T1000 (cell line): ENCODE measurements around the gene ZNF319.

ENCODE experiments used
- DNase-seq: peaks from one replicate; lab custom pipeline; 2025; ENCODE audit warnings: mixed read lengths; lab: John Stamatoyannopoulos, UW

ZNF319 gene

DNA sequence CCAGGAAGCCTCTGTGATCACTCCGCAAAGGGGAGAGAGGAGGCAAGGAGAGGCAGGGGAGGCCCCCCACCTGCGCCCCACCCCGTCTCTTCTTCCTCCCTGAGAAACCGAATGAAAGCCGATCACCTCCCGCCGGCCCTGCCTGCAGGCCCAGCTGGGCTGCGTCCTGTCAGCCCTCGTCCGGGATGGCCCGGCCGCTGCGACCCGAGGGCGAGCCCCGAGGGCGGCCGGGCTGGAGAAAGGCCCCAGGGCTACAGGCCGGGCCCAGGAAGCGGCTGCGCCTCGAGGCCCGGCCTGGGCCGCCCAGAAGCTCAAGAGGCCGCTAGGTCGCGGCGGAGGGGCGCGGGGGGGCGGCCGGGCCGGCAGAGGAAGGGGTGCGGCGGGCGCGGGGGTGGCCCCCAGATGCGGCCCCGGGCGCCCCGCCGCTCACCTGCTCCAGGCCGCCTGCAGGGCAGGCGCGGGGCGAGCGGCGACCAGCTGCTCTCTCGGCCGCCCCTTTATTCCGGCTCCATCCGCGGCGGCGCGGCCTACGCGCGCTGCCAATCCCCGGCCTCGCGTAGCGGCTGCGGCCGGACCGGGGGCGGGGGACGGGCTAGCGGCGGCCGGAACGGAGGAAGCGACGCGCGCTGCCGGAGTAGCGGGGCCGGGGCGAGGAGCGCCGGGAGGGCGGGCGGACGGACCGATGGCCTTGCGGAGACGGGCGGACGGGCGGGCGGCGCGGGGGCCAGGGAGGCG lies at the start of gene ZNF319:
Gene ZNF319, minus strand, starts transcription at position 702 of the 735 bp plus-strand sequence. CDS start 2,407 bp downstream, outside the sequence.
- no peak for DNase-seq

DNA sequence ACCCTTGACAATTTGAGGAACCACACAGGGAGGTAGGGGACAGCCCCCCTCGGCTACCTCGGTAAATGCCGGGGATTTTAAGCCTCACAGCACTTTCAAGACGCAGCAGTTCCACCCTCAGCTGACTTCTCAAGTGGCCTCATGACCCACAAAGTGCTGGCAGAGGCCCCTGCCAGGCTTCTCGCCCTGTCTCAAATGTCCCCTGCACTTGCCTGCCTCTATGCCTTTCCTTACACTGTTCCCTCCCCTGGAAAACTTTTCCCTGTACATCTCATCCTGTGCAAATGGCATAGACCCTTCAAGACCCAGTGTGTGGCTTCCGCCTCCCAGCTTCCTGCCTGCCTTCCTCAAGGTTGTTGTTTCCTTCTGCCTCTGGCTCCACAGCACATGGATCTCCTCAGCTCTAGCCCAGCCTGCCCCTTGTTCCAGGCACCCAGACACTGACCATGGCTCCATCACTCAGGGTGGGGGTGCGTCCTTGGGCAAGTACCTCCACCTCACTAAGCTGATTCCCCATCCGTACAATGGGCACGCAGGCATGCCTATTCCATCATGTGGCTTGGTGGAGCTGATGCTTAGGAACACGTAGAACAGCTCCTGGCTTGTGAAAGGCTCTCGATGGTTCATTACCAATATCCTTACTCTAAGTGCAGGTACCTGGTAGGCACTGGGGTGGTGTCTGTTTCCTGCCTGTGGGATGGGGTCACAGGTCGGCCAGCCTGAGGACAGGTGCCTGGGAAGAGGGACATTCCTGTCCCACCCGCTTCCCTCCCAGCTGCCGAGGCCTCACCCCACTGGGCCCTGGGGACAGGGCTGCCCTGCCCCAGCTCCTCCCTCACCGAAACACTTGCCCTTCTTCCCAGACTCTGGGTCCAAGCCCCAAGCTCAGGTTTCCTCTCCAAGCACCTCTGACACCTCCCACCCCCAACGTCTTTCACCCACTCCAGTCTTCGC lies 49.0 kb upstream of the ZNF319 start:
- no peak for DNase-seq

- no peak for DNase-seq
Measured at GRCh38 chr16:58048494-58049231, 48.2 kb upstream of the ZNF319 start.

DNA sequence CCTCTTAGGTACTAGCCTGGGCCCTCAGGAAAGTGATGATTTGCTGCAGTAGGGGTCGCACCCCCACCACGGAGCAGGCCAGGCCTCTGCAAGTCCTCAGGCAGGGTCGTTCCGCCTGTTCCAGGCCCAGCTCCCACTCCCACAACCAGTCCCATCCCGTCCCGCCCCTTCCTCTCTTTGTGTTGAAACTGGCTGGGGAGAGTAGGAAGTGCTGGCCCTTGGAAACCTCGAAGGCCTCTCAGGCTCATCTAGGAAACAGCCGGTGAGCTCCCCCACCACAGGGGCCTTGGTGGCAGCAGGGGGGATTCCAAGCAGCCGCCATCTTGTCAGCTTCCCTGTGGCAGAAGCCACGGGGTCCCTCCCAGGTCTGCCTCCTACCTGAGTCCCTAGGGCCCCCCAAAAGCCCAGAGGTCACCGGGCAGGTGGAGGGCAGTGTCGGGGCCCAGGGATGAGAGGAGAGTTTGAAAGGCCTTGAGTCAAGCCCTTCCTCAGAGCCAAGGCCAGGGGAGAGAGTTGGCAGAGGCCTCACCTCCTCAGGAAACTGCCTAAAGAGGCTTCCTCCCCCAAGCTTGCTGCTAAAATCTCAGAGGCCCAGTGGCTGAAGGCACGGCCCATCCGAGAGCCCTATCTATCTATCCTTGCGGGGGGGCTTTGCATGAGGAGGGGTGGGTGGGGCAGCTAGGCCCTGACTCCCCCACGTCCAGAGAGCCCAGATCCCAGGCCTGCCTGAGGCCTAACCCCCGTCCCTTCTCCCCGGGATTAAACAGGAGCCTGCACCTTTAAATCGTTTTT lies 47.3 kb upstream of the ZNF319 start:
- DNase-seq = no peak

DNA sequence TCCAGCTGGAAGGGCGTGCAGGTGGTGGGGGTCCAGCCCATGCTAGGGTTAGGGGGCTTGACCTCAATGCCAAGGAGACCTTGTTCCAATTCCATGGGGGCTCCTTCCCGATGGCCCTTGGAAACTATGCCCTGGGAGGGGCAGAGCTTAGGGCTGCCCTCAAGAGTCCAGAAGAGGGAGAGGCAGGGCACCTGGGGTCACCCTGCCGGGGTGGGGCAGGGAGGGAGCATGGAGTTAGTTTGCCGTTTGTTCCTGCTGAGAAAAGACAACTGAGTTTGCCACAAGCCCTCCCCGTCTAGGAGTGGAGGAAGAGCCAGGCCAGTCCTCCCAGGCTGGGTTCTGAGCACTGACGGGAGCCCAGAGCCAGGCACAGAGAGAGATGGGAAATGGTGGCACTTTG lies 46.5 kb upstream of the ZNF319 start:
- no peak for DNase-seq

- no peak for DNase-seq
Measured at GRCh38 chr16:58046054-58046881, 45.8 kb upstream of the ZNF319 start.

- no peak for DNase-seq
Measured at GRCh38 chr16:58045096-58045495, 44.6 kb upstream of the ZNF319 start.

- no peak for DNase-seq
Measured at GRCh38 chr16:58044266-58045019, 44.0 kb upstream of the ZNF319 start.

DNA sequence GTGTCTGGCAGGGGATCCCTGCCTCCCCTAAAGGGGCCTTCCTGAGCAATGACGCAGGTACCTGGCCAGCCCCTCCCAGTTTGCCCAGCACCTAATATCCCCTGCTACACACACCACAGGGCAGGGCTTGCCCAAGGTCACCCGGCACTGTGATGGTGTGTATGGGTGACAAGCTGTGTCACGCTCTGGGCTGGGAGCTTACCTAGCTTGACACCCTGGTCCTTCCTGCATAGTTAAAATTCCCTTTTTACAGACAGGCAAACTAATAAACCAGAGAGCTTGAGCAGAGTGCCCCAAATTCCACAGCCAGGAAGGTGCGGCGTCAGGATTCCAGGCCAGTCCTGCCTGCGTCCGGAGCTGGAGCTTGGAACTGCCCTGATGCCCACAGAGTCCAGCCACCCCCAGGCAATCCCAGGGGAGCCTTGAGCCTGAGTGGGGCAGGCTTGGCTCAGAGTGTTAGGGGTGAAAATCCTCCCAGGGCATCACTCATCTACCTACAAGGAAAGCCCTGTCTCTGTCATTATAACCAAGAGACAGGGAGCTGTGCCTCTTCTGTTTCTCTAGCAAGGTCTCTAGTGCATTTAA lies 43.2 kb upstream of the ZNF319 start:
- DNase-seq = no peak

DNA sequence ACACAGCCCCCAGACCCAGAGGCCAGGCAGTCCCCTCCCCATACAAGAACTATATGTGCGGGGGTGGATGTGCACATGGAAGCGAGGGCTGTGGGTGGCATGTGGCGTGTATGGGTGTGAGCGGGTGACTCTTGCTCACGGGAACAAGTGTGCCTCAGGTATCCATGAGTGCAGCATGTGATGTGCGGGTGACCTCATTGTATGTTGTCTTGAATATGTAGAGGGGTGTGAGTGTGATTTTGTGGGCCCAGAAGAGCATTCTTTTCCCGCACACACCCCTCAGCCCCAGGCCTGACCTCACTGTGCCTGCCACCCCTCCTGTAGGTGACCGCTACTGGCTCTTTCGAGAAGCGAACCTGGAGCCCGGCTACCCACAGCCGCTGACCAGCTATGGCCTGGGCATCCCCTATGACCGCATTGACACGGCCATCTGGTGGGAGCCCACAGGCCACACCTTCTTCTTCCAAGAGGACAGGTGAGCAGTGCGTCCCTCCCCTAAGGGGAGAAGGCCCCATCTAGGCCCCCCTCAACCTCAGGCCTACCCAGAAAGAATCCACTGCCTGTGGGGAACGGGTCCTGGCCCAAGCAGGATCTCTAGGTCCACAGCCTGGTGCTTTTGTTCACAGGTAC lies 42.5 kb upstream of the ZNF319 start:
- no peak for DNase-seq

DNA sequence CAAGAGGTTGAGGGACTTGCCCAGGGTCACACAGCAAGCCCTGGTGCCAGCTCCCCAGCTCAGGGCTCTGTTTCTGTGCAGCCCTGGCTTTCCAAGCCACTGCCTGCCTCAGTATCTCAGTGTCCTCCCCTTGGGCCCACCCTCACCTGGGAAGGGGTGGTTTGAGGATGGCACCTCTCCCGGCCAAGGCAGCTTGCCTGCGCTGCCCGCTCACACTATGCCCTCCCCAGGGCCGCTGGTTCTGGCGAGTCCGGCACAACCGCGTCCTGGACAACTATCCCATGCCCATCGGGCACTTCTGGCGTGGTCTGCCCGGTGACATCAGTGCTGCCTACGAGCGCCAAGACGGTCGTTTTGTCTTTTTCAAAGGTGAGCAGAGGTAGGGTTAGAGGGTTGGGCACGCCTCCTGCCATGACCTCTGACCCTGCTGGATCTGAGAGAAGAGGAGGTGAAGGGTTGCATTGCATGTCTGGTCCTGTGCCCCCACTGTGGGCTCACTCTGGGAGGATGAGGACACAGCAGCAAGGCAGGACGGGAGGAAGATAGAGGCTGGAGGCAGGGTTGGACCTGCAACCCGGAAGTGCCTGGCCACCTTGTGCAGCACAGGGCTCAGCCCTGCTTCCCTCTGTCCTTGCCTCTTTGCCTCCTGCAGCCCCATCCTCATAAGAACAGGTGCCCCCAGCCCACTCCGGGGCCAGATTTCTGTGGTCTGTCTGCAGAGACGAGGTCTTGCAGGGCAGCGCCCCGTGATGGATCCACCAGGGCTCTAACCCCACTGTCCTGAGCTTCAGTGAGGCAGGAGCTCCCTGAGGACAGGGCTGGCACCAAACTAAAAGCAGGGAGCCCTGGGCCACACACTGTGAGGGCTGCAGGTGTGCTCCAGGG lies 41.8 kb upstream of the ZNF319 start:
- no peak for DNase-seq

DNA sequence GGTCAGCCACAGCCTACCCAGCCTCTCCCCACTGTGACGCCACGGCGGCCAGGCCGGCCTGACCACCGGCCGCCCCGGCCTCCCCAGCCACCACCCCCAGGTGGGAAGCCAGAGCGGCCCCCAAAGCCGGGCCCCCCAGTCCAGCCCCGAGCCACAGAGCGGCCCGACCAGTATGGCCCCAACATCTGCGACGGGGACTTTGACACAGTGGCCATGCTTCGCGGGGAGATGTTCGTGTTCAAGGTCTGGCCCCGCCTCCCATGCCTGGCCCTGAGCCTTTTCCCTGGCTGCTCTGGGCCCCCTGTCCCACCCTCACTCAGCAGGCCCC lies 41.1 kb upstream of the ZNF319 start:
- no peak for DNase-seq

GRCh38 chr16:58040945-58041627 lies 40.6 kb upstream of the ZNF319 start:
- DNase-seq = no peak

- no peak for DNase-seq
Measured at GRCh38 chr16:58040496-58040846, 40.0 kb upstream of the ZNF319 start.

GRCh38 chr16:58039829-58040495 lies 39.5 kb upstream of the ZNF319 start:
- no peak for DNase-seq

DNA sequence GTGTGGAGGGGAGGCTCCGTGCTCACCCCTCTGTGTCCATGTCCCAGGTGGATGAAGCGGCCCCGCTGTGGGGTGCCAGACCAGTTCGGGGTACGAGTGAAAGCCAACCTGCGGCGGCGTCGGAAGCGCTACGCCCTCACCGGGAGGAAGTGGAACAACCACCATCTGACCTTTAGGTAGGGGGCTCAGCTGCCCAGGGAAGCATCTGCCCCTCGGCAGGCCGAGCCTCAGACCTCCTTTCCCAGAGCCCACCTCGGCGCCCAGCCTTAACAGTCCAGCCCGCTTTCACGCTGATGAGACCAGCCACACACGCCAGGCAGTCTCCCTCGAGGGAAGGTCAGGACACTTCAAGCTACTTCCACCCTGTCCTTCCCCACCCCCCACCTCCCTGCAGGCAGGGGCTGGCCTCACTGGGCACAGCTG lies 37.8 kb upstream of the ZNF319 start:
- no peak for DNase-seq
